8988T (cell line): ENCODE results near the gene PFKFB3.
"Not testable (repeated sequence)": the region's sequence is repeated elsewhere in the genome, so short reads cannot be mapped to it uniquely, and the experiment has no call there.

Experiments
- DNase-seq: peaks from one replicate; pipeline ENCODE4 v3.0.0; 2011

PFKFB3 gene

DNA sequence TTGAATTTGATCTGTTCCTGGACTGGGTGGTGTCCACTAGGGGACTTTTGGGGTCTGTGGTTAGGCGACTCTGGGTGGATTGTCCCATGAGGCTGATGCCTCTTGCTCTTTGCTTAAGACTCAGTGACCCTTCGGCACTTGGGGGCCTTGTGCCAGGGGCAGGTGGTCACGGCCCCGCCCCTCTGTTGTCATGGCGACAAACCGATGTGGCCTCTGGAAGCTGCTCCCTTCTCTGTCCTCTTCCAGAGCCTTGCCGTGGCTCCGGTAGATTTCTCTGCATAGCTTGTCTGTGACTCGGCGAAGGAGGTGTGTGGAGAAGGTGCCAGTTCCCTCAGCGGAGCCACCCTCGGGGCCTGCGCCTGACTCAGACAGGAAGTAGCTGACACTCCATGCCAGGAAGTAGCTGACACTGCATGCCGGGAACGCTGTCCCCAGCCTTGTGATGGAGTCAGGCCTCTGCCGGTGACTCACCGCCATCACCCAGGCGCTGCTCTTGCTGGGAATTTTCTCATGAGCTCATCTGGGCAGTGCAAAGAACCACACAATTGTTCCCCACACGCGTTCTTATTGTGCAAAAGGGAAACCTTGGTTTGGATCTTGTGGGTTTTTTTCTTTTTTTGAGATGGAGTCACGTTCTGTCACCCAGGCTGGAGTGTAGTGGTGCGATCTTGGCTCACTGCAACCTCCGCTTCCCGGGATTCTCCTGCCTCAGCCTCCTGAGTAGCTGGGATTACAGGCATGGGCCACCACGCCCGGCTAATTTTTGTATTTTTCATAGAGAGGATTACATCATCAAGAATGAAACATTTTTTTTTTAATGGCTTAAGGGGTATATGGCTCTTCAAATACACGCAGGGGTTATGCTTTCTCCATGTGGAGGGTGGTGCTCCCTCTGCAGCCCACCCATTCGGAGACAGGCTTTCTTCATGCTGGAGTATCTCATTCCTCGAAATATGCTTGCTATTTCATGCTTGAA lies 72.6 kb downstream of the PFKFB3 start:
- DNase-seq, result peak; percentile 74

DNA sequence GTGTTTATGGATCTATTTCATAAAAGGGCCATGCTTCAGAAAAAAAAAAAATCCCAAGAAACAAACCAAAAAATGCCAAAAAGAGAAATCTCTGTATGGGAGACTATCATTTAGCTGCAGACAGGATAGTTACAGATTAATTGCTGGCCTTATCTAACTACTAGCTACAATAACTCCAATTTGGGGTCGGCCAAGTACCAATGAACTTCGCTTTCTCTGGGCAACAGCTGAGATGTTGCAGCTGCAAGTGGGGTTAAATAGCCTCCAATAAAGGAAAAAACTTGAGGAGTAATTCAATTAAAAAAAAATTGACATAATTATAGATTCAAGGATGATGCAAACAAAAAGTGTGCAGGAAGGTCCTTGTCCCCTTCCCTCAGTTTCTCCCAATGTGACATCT lies 73.6 kb downstream of the PFKFB3 start:
- no peak for DNase-seq

DNA sequence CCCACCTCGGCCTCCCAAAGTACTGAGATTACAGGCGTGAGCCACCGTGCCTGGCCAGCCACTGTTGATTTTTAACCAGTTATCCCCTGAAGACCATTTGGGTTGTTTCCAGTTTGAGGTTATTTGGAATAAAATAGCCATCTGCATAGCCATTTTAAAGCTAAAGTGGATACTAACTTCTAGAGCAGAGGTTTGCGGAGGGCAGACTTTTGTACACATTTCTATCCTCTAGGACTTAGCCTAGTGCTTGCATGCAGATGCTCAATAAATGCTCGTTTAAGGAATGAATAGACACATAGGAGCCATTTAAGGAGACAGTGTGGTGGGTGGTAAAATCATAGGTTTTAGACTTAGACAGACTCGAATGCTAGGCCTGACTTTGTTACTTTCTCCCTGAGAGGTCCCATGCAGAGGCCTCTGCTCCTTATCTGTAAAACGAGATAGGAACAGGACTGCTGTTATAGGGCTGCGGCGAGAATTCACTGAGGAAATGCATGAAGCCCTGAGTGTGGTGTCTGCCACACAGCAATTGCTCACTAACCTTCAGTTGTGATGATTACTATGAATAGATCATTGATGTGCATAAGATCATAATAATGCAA lies 75.9 kb downstream of the PFKFB3 start:
- no peak for DNase-seq

DNA sequence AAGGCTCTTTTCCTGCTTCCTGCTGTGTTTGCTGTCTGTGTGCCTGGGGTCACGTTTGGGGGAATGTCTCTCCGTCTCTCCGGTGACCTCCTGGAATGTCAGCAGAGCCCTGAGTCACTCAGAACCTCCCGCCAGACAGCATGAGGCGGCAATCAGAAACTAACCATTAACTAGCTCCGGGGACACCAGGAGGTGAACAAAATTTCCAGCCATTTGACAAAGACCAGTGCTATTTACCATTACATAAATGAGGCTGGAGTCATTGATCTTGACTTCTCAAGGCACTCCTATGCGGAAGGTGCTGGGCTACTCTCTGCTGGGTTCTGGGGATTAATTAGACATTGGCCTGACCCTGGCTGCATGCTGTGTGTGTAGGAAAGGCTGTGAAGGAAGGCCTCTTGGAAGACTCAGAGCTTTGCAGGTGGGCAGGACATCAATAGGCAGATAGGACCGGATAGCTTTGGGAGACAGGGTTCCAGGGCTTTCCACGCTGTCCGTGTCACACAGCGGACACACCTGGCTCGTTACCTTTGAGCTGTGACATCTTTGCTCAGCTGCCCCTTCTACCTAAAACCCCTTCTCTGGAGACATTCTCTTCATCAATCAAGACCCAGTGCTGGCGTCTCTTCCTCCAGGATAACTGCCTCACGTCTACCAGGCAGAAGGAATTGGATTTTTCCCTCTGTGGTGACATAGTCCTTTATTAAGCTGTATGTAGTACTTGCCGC lies 77.0 kb downstream of the PFKFB3 start:
- no peak for DNase-seq

DNA sequence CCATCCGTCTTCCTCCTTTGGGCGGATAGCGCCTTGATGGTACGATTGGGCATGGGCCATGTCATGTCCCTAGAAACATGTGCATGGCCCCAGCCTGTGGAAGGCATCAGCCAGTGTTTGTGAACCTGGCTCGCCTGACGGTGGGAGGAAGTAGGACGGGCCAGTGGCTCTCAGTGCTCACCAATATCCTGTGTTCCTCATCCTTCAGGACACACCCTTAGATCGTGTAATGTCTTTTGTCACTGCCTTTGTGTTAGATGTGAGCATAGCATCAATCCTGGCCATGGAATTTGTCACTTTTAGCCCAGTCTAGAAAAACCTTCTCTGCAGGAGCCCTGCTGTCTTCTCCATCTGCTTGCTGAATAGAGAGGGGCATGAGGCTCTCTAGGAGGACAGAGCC lies 77.6 kb downstream of the PFKFB3 start:
- no peak for DNase-seq

DNA sequence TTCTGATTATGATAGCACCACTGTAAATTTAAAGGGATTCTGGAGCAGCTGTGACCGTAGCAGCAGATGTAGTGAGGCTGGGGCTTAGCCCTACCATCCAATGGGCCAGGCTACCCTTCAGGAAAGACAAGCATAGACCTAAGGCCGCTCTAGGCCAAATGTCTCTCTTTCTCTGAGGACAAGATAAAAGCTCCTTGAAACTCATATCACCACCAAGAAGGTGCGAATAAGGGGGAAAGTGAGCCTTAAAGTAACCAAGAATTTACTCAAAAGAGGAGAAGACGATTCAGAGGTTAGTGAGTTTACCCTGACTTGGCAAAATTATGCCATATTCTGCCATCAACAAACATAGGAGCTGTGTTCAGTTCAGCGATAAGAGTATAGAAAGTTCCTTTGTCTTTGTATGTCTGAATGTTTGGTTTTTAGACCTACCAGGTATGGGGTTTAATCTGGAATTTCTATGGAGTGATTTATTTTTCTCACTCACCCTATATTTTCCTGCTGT lies 79.8 kb downstream of the PFKFB3 start:
- no peak for DNase-seq

DNA sequence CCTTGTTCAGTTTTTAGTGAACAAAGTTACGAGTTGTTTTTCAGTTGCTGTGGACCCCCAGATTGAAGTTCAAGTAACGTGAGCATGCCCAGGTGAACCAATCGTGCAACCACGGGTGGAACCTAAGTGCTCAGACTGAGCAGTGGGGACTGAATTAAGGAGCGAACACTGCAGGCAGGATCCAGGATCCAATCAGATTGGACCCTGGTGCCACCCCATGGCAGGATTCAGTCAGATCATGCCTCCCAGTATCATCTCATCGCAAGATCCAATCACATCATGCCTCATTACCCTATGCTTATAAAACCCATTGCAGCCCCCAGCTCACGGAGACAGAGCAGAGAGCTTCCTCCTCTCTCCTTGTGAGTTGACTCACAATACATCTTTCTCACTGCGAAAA lies 80.9 kb downstream of the PFKFB3 start:
- no peak for DNase-seq

DNA sequence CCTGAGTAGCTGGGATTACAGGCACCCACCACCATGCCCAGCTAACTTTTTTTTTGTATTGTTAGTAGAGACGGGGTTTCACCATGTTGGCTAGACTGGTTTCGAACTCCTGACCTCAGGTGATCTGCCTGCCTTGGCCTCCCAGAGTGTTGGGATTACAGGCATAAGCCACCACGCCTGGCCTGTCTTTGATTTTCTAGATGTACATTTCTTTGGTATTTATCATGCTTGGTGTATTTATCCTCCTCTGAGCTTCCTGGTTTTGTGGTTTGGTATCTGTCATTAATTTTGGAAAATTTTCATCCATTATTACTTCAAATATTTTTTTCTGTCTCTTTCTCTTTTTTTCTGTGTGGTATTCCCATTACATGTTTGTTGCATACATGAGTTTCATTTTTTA lies 87.9 kb downstream of the PFKFB3 start:
- not testable (repeated sequence) for DNase-seq

DNA sequence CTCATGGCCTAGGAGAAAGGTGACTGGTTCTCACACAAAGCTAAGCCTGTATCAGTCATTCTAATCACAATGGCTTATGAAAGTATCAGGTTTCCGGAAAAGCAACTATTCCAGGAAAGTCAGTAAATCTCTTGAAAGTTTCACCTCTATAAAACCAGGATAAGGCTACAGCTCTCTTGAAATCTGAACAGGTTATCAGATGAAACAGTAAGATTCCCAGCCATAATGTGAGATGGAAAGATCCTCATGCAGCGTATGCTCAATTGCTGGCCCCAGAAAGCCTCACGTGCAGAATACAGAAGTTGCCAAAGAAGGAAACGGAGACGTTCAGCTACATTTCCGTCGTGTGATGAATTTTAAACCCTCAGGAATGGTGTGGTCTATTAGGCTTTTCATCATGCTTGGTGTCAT lies 90.0 kb downstream of the PFKFB3 start:
- DNase-seq, result no peak

DNA sequence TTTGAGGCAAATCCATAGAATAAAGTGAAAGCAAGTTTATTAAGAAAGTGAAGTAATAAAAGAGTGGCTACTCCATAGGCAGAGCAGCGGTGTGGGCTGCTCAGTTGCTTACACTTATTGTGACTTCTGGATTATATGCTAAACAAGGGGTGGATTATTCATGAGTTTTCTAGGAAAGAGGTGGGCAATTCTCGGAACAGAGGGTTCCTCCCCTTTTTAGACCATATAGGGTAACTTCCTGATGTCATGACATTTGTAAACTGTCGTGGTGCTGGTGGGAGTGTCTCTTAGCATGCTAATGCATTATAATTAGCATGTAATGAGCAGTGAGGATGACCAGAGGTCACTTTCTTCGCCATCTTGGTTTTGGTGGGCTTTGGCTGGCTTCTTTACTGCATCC lies 93.7 kb downstream of the PFKFB3 start:
- not testable (repeated sequence) for DNase-seq

DNA sequence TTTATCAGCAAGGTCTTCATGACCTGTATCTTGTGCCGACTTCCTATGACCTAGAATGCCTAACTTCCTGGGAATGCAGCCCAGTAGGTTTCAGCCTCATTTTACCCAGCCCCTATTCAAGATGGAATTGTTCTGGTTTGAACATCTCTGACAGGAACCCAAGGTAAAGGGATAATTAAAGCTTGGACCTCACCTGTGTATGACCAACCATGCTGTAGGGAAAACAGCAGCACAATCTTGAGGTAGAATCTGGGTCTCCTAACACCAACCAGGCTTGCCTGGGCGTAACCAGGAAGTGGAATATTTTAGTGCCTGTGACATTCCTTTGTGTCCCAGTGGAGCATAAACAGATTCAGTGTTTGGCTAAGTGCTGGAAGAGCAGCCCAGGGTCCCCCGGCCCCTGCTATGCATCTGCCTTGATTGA lies 94.1 kb downstream of the PFKFB3 start:
- DNase-seq, result no peak

DNA sequence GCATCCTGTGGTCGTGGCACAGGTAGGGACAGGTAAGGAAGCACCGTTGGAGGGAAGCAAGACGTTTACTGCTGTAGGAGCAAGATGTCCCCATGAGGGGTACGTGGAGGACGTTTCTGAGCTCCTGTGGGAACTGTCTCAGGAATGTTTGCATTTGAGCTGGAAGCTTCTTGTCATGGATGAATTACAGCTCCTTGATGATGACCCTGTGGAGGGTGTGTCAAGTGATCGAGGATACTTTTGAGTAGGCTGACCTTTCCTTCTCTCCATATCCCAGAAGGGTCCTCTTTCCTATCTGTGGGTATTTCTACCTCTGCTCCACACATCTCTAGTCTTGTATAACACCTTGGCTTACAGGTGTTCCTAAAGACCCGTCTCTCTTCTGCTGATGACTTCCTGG lies 94.8 kb downstream of the PFKFB3 start:
- no peak for DNase-seq

DNA sequence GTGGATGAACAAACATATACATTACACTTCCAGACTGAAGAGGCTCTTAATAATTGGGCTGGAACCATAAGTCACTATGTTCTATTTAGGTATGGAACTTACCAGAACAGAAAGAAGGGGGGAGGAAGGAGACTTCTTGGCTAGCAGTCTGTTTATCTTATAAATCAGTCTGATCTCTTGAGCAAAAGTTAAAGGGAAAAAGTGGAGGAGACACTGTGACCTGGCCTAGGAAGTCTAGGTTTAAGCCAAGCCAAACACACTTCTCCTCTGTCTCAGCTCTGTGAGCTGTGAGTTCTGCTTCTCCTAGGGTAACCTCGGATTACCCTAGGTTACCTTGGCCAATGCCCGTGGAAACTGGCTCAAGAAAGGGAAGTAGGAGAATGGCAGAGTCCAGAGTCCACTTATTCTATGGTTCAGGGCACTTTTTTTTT lies 95.2 kb downstream of the PFKFB3 start:
- DNase-seq, result no peak

DNA sequence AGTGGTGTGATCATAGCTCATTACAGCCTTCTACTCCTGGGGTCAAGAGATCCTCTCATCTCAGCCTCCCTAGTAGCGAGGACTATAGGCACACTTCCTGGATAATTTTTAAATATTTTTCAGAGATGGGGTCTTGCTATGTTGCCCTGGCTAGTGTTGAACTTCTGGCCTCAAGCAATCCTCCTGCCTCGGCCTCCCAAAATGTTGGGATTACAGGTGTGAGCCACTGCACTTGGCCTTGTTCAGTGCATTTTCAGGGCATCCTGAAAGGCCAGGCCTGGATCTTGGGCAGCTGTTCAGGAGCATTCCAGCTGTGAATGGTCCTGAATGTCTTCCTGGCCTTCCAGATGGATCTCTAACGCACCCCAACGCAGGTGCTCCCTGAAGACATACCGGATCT lies 95.7 kb downstream of the PFKFB3 start:
- no peak for DNase-seq

DNA sequence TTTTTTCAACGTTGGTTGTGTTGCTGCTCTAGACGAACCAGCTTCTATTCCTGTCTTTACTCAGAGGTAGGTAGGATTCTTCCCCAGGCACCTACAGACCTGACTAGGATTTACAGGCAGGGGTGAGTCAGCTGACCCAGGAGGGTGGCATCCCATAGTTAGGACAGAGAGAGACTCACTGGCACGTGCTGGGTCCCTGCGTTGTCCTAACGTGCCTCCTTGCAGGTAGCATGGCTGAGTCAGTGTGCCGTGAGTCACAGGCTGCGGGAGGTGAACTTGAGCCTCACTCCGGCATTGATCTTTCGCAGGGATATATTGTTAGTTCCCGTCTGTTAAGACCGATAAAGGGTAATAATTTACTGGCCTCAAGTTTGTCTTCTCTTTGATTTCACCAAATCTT lies 96.5 kb downstream of the PFKFB3 start:
- DNase-seq, result peak; percentile 39

DNA sequence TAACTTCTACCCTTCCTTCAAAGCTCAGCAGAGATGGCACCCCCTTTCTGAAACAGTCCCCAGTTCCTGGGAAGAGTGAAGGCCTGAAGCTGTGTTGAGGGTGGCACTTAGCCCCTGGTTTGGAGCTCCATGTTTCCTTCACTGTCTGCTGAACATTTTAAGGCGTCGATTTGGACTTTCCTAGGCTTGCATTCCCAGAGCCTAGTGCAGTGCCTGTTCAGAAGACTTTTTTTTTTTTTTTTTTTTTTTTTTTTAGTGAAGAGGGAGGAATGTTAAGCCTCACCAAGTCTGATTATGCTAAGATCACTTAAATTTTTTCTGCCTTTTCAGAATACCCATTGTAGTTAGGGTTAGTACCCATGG lies 97.0 kb downstream of the PFKFB3 start:
- DNase-seq, result no peak

DNA sequence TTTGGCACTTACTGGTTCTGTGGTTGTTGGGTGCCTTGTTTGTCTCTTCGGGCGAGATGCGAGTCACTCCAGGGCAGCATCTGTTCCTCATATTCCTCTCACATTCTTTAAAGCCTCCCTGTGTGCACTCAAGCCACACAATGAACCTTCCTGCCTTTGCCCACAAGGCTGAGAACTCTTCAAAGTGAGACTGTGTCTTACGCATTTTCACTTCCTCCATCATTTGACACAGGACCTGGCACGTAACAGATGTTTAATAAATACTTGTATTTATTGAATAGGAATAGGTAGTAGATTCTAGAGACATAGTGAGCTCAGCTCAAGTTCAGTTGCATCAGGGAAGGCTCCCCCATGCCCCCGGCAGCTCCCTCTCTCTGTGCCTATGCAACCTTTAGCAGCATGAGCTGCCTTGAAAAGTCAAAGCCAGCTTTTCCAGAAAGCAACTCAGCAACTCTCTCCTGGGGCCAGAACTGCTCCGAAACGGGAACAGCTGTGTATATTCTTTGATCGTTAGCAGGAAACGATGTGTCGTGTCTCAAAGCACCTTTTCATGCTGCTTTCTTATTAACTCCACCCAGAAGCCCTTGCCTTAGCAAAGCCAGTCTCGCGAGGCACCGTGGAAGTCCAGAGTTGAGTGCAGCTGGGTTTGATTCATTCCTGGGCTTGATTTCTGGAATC lies 97.5 kb downstream of the PFKFB3 start:
- no peak for DNase-seq

DNA sequence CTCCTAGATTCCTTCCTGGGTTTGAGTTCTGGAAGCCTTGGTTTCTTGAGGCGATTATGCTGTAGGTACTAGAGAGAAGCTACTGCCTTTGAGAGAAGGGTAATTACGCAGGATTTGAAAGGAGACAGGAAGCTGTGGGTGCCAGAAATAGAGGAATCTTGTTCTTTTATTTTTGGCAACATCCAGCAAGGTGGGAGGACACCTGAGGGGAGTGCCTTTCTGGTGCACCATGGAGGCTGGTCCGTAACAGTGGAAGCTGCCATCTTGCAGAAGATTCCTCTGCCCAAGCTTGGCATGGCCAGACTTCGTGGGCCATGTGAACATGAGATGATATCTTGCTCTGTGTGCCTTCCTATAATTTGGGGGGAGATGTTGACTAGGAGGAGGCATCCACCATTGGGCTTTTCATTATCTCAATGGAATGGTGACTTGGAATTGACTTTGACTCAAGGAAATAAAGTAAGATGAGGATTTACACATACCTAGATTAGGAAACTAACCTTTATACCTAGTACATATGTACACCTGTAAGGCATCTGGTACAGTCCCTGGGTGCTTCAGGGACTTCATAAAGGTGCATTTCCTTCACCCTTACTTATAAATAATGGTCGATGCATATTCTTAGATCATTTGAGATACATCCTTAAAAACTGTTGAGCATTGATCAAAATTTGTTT lies 98.2 kb downstream of the PFKFB3 start:
- no peak for DNase-seq

DNA sequence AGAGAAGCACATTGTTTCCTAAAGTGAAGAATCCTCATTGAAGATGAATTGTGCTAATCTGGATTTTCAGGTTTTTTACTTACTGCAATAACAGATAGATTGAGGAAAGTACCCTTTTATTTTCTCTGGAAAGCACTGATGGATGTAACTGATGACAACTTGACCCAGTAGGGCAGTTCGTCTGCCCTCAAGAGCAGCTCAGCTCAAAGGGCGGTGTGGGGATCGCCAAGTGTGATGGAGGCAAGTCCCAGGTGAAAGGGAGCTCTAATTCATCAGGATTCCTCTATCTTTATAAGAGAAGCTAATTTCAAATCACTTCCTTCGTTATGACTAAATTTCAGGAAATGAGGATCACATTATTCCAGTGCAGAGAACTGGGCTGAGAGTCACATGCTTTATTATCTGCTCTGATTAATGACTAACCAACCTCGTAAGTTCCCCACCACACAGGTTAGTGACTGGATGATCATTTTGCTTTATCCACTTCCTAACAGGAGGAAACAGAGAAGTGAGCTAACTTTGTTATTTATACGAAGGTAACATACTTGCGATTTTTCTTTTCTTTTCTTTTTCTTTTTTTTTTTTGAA lies 98.8 kb downstream of the PFKFB3 start:
- DNase-seq, result no peak
